RPMI8226 (cell line): ENCODE data around the gene EPHB3.
A peak's percentile ranks its signal among the peaks of the same experiment; 100 is the strongest.

Source experiments
- DNase-seq: peaks from one replicate; pipeline ENCODE4 v3.0.0-alpha.2; 2015

EPHB3 gene

GRCh38 chr3:184564685-184565385, 3.2 kb downstream of the EPHB3 start:
- DNase-seq, result no peak

DNA sequence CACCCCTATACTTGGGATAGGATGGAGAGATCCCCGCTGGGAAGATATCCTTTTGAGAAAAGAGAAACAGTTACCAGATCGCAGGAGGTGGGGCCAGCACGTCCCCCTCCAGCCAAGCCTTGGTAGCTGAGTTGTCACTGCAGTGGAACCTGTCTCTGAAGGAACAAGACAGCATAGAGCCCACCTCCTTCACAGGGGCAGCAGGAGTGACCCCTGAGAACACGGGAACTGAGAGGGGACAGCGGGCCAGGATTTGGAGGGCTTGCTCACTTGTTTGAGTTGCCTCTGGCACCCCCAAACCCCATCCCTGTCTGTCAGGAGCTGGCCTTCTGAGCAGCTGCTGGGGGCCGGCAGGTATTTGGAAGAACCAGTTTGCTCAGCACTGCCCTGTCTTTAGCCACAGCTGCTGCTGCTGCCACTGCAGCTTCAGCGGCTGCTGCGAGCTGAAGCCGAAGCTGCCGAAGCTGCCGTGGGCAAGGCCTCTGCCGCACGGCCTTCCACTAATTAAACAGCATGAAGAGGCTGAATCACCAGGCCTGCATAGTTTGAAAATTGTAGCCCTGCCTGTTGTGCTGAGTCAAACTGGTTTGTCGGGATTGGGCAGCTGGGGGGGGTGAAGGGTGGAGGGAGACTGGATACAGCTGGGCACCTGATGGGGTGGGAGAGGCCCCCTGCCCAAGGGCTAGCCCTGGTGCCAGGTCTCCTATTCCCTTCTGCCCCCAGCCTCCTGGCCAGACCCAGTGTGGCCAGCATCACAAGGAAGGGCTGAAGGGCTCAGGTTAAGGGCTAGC, 4.0 kb downstream of the EPHB3 start:
- DNase-seq, result peak; percentile 30

DNA sequence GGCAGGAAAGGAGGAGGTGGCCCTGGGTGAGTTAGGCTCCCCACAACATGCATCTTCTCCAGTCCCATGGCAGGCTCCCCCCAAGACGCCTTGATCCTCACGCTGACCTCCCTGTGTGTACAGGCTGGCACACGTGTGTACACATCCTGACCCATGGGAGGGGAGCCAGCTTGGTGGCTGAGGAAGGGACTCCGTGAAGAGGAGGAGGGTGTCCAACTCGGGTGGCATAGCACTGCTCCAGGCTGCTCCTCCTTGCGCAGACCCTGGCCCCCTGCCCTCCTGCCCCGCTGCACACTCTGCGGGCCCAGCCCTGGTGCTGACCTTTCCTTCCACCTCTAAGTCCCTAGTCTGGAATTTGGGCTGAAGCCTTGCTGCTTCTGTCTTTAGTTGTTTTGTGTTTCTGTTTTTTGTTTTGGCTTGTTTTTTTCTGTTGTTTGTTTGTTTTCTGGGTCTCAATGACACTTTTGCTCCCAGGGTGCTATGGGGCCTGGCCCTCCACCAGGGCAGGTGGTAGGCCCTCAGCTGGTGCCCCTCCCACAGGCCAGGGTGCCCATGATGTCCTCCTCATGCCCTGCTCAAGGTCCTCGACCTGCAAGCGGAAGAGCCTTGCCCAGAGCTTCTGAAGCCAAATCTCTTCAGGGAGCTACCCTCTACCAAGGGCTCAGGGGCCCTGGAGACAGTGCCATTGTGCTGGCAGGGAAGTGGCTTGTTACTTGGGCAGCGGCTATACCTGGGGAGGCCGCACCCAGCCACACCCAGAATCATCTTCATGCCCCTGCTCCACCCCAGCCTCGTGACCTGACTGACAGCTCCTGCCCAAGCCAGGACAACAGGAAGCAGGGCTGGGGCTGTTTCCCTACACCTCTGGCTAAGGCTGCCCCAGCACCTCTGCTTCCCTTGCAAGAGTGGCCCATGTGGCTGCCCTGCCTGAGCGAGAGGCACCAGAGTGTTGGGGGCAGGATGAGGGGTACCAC, 5.1 kb downstream of the EPHB3 start:
- DNase-seq, result peak; percentile 31

DNA sequence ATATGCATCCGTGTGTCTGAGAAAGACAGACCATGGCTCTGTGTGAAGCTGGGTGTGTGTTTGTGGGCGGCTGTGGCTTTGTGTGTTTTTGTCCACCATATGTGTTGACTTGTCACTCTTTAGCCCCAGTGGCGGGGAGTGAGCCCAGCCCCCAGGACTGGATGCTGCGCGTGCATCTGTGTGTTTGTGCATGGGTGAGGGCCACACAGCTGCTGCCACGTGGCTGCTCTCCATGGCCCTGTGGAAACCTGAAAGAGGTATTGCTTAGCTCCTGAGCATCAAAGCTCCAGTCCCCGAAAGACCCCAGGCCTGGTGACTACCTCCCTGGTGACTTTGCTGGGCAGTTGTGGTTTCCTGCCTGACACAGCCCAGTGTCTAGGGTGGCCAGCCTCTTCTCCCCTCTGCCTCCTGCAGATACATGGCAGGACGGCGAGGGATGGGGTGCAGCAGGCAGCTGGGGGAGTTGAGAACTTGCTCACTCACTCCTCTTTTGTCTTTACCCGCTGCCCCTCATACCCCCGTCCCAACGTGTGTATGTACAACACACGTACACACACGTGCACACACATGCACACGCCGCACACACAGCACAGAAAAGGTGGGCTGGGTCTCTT, 6.5 kb downstream of the EPHB3 start:
- no peak for DNase-seq

GRCh38 chr3:184568560-184568923, 7.0 kb downstream of the EPHB3 start:
- no peak for DNase-seq

GRCh38 chr3:184568924-184569829, 7.6 kb downstream of the EPHB3 start:
- DNase-seq, result no peak

- no peak for DNase-seq
Observed at GRCh38 chr3:184570035-184570434, 8.4 kb downstream of the EPHB3 start.

- DNase-seq, result no peak
Observed at GRCh38 chr3:184570489-184570888, 8.9 kb downstream of the EPHB3 start.

DNA sequence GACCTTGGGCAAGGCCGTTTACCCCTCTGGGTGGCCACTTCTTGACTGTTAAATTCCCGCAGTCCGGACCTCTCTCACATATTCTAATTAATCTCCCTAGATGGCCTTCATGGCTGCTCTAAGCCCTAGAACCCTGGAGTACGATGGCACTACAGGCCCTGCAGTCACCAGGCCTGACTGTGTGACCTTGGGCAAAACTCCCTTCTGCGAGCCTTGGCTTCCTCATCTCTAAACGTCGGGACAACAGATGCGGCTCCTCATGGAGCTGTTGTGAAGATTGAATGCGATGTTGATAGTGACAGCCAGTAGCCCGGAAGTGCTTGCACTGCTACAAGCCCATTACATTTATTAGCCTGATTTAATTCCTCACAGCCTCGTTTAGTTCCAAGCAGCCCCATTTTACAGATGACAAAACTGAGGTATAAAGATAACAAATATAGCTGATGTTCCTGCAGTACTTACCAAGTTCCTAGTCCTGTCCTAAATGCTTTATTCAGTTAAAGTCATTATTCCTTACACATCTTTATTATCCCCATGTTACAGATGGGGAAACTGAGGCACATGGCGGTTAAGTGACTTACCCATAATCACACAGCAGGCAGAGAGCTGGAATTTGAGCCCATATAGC, 10.3 kb downstream of the EPHB3 start:
- no peak for DNase-seq

GRCh38 chr3:184572633-184573270, 11.2 kb downstream of the EPHB3 start:
- DNase-seq, result no peak

DNA sequence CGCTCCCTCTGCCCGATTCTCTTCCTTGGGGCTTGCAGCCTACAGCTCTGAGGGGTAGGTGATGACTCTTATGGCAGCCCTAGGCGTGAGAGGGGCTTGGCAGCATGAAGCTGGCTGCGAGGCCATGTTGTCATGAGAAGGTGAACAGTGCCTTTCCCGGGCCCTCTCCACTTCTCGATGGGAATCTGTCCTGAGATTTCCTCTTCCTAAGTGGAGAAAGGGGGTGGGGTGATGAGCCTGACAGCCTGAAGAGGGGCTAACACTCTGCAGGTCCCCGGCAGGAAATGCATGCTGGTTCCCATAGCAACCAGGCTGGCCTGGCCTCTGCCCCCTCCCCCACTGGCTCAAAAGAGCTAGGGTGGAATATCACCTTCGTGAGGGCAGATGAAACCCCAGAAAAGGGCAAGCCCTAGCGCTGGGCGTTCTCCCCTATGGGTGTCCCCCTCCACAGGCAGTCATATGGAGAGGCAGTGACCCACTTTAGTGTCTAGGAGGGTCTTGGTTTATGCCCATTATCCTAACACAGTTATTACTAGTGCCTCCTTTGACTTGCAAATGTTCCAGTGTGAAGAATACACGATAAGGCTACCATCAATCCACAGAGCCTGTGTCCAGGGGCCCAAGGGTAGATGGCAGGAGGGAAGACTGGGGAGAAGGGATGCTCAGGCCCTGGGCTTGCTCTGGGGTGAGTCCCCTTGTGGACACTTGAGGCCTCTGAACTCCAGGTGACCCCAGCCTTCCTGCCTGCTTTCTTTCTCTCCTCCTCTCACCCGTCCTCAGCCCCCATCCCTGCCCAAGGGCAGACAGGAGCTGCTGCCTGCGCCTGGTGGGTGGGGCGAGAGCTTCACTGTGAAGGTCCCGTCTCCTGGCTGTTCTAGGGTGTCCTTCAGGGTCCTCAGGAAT, 13.2 kb downstream of the EPHB3 start:
- DNase-seq, result no peak

DNA sequence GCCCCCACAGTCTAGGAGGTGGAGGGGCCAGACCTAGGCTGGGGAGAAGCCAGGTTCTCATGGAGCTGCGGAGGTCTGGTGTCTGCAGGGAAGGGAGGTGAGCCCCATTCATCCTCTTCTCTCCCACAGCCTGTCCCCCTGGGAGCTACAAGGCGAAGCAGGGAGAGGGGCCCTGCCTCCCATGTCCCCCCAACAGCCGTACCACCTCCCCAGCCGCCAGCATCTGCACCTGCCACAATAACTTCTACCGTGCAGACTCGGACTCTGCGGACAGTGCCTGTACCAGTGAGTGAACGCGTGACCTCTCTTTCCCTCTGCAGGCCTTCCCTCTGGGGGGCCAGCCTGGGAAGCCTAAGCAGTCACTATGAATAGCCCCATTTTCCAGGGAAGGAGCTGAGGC, 14.1 kb downstream of the EPHB3 start:
- DNase-seq, result no peak

- DNase-seq, result no peak
Observed at GRCh38 chr3:184576457-184577240, 15.1 kb downstream of the EPHB3 start.

DNA sequence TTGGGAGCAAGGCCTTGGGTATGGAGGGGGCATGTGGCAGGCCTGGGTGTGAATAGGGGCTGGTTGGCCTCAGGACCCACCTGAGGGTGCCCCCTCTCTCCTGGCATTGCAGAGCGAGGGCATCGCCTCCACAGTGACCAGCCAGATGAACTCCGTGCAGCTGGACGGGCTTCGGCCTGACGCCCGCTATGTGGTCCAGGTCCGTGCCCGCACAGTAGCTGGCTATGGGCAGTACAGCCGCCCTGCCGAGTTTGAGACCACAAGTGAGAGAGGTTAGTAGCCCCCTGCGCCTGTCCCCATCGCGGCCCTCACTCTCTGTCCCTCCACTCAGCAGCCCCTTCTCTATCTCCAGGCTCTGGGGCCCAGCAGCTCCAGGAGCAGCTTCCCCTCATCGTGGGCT, 16.0 kb downstream of the EPHB3 start:
- DNase-seq, result no peak

GRCh38 chr3:184578218-184578617, 16.6 kb downstream of the EPHB3 start:
- DNase-seq, result no peak

- DNase-seq, result no peak
Observed at GRCh38 chr3:184578822-184579221, 17.2 kb downstream of the EPHB3 start.

DNA sequence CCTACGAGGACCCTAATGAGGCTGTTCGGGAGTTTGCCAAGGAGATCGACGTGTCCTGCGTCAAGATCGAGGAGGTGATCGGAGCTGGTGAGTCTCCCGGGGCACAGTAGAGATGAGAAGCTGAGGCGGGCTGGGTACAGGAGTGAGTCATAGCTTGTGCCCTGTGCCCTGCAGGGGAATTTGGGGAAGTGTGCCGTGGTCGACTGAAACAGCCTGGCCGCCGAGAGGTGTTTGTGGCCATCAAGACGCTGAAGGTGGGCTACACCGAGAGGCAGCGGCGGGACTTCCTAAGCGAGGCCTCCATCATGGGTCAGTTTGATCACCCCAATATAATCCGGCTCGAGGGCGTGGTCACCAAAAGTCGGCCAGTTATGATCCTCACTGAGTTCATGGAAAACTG, 17.9 kb downstream of the EPHB3 start:
- DNase-seq, result peak; percentile 53

GRCh38 chr3:184580376-184580775, 18.8 kb downstream of the EPHB3 start:
- DNase-seq, result no peak

- no peak for DNase-seq
Observed at GRCh38 chr3:184581331-184581855, 19.8 kb downstream of the EPHB3 start.
